H9 (cell line): ENCODE results near the gene ALDH1A1. TPM values are rescaled to one million over a fixed set of nuclear protein-coding genes. Genes with fewer than 3 reads are reported as not detected.

ENCODE experiments used
- DNase-seq: peaks from one replicate; pipeline ENCODE4 v3.0.0-alpha.2; 2017
- H2AFZ ChIP-seq: one replicate; pipeline ENCODE4 v1.6.1; 2013; ENCODE audit warnings: mild to moderate bottlenecking, low read length, control low read depth, moderate library complexity
- H2AK5ac ChIP-seq: 2 replicates; pipeline ENCODE4 v1.6.1; 2013; ENCODE audit warnings: low read length, control low read depth, mixed read lengths; ENCODE audit not compliant: insufficient read length
- H2BK120ac ChIP-seq: one replicate; pipeline ENCODE4 v1.6.1; 2013; ENCODE audit warnings: low read depth, mild to moderate bottlenecking, low read length, control low read depth, inconsistent platforms; ENCODE audit not compliant: poor library complexity, severe bottlenecking
- H2BK12ac ChIP-seq: 2 replicates; pipeline ENCODE4 v1.6.1; 2013; ENCODE audit warnings: low read length, control low read depth, mixed read lengths, low read depth; ENCODE audit not compliant: insufficient read length
- H2BK15ac ChIP-seq: 2 replicates; pipeline ENCODE4 v1.6.1; 2013; ENCODE audit warnings: low read depth, low read length, control low read depth
- H2BK20ac ChIP-seq: one replicate; pipeline ENCODE4 v1.6.1; 2013; ENCODE audit warnings: low read depth, mild to moderate bottlenecking, low read length, control low read depth, inconsistent platforms; ENCODE audit not compliant: poor library complexity, severe bottlenecking
- H2BK5ac ChIP-seq: 2 replicates; pipeline ENCODE4 v1.6.1; 2013; ENCODE audit warnings: low read length, control low read depth, mixed read lengths; ENCODE audit not compliant: insufficient read length
- H3K14ac ChIP-seq: 2 replicates; pipeline ENCODE4 v1.6.1; 2013; ENCODE audit warnings: low read length, control low read depth; ENCODE audit not compliant: insufficient read depth
- H3K18ac ChIP-seq: 2 replicates; pipeline ENCODE4 v1.6.1; 2013; ENCODE audit warnings: low read depth, mild to moderate bottlenecking, mixed read lengths, low read length, control low read depth; ENCODE audit not compliant: insufficient read length
- H3K23ac ChIP-seq: 2 replicates; pipeline ENCODE4 v1.6.1; 2013; ENCODE audit warnings: low read length, control low read depth, mixed read lengths, low read depth; ENCODE audit not compliant: insufficient read length
- H3K23me2 ChIP-seq: 2 replicates; pipeline ENCODE4 v1.6.1; 2013; ENCODE audit warnings: low read depth, mild to moderate bottlenecking, mixed read lengths, low read length, control low read depth; ENCODE audit not compliant: insufficient read length, poor library complexity, severe bottlenecking
- H3K27ac ChIP-seq: 2 replicates; pipeline ENCODE4 v1.5.1; 2013; ENCODE audit warnings: low read length, control low read depth, mixed read lengths, low read depth; ENCODE audit not compliant: insufficient read length
- H3K27me3 ChIP-seq: 2 replicates; pipeline ENCODE4 v1.6.1; 2013; ENCODE audit warnings: low read length, control low read depth, inconsistent platforms; ENCODE audit not compliant: insufficient read depth
- H3K4ac ChIP-seq: 2 replicates; pipeline ENCODE4 v1.6.1; 2013; ENCODE audit warnings: low read depth, mild to moderate bottlenecking, control low read depth, inconsistent platforms, low read length, moderate library complexity
- H3K4me1 ChIP-seq: 2 replicates; pipeline ENCODE4 v1.6.1; 2013; ENCODE audit warnings: low read length, control low read depth, inconsistent platforms; ENCODE audit not compliant: insufficient read depth
- H3K4me2 ChIP-seq: 2 replicates; pipeline ENCODE4 v1.6.1; 2013; ENCODE audit warnings: low read length, control low read depth, mixed read lengths; ENCODE audit not compliant: insufficient read length, insufficient read depth
- H3K56ac ChIP-seq: 2 replicates; pipeline ENCODE4 v1.6.1; 2013; ENCODE audit warnings: low read depth, mild to moderate bottlenecking, mixed read lengths, low read length, control low read depth; ENCODE audit not compliant: insufficient read length
- H3K79me1 ChIP-seq: 2 replicates; pipeline ENCODE4 v1.6.1; 2013; ENCODE audit warnings: low read depth, mild to moderate bottlenecking, moderate library complexity, low read length, control low read depth, inconsistent platforms; ENCODE audit not compliant: insufficient read depth, poor library complexity, severe bottlenecking
- H3K79me2 ChIP-seq: 2 replicates; pipeline ENCODE4 v1.6.1; 2013; ENCODE audit warnings: low read length, control low read depth, inconsistent platforms; ENCODE audit not compliant: insufficient read depth
- H3K9ac ChIP-seq: 2 replicates; pipeline ENCODE4 v1.6.1; 2013; ENCODE audit warnings: low read length, control low read depth, mixed read lengths; ENCODE audit not compliant: insufficient read length; ENCODE audit errors: extremely low read depth
- H3K9me3 ChIP-seq: one replicate; pipeline ENCODE4 v1.6.1; 2013; ENCODE audit warnings: low read depth, low read length, inconsistent platforms; ENCODE audit not compliant: control insufficient read depth
- H3T11ph ChIP-seq: one replicate; pipeline ENCODE4 v1.6.1; 2013; ENCODE audit warnings: mild to moderate bottlenecking, low read length, control low read depth, inconsistent platforms
- H4K20me1 ChIP-seq: one replicate; pipeline ENCODE4 v1.6.1; 2013; ENCODE audit not compliant: control insufficient read depth, insufficient read length, insufficient read depth
- H4K5ac ChIP-seq: 2 replicates; pipeline ENCODE4 v1.6.1; 2013; ENCODE audit warnings: low read depth, mild to moderate bottlenecking, mixed read lengths, low read length, control low read depth; ENCODE audit not compliant: insufficient read length
- H4K8ac ChIP-seq: replicated peaks from 2 replicates; pipeline ENCODE4 v1.6.1; 2013; ENCODE audit warnings: low read length, control low read depth, mixed read lengths, low read depth; ENCODE audit not compliant: insufficient read length
- H4K91ac ChIP-seq: 2 replicates; pipeline ENCODE4 v1.6.1; 2013; ENCODE audit warnings: low read depth, mild to moderate bottlenecking, moderate library complexity, mixed read lengths, low read length, control low read depth; ENCODE audit not compliant: insufficient read length
- H3K27ac Mint-ChIP-seq, 3 experiments: 2 replicates in 2 of 3; 3 replicates in 1 of 3; pipeline ENCODE4 v1.8.0; 2020 to 2021; ENCODE audit warnings: mixed read lengths in 3 of 3, mild to moderate bottlenecking in 1 of 3, moderate library complexity in 1 of 3
- H3K27me3 Mint-ChIP-seq: 2 replicates; pipeline ENCODE4 v1.8.0; 2021; ENCODE audit warnings: low read depth, mild to moderate bottlenecking, moderate library complexity, mixed read lengths
- H3K36me3 Mint-ChIP-seq, 3 experiments: 2 replicates in 2 of 3; 3 replicates in 1 of 3; pipeline ENCODE4 v1.8.0; 2020 to 2021; ENCODE audit warnings: low read depth in 3 of 3, mixed read lengths in 3 of 3; ENCODE audit not compliant: insufficient read depth in 1 of 3
- H3K4me1 Mint-ChIP-seq, 2 experiments: 2 replicates each; pipeline ENCODE4 v1.8.0; 2020; ENCODE audit warnings: mixed read lengths in 2 of 2
- H3K4me3 Mint-ChIP-seq, 2 experiments: 2 replicates in 1 of 2; 3 replicates in 1 of 2; pipeline ENCODE4 v1.8.0; 2020 to 2021; ENCODE audit warnings: mild to moderate bottlenecking in 2 of 2, mixed read lengths in 2 of 2, moderate library complexity in 1 of 2
- H3K9me3 Mint-ChIP-seq, 2 experiments: 2 replicates in 1 of 2; 3 replicates in 1 of 2; pipeline ENCODE4 v1.8.0; 2020; ENCODE audit warnings: mild to moderate bottlenecking in 2 of 2, mixed read lengths in 2 of 2, moderate library complexity in 1 of 2
- WGBS: extraction: QIAGEN DNeasy Blood & Tissue Kit; methylation state at CpG from one replicate; pipeline ENCODE4 v1.1.7; 2013; ENCODE audit warnings: missing lambda C conversion rate, low lambda C conversion rate, mixed read lengths; ENCODE audit not compliant: insufficient read length; ENCODE audit errors: extremely low coverage; 5-methylcytosine and 5-hydroxymethylcytosine counted together
- total RNA-seq: library from RNA; stranded (reverse); gene quantifications from 2 replicates; pipeline ENCODE4 v1.2.1, GENCODE V29; 2021
- TF ChIP-seq, protein P1 (sequence below): fragments of 200-600 bp; sonication (generic); conservative IDR thresholded peaks from 3 replicates; pipeline ENCODE4 v1.8.0; 2021; ENCODE audit warnings: antibody characterized with exemption, mild to moderate bottlenecking

Gene ALDH1A1
- total RNA-seq, 1 experiment from 2014 or later = 1.1 TPM

DNA sequence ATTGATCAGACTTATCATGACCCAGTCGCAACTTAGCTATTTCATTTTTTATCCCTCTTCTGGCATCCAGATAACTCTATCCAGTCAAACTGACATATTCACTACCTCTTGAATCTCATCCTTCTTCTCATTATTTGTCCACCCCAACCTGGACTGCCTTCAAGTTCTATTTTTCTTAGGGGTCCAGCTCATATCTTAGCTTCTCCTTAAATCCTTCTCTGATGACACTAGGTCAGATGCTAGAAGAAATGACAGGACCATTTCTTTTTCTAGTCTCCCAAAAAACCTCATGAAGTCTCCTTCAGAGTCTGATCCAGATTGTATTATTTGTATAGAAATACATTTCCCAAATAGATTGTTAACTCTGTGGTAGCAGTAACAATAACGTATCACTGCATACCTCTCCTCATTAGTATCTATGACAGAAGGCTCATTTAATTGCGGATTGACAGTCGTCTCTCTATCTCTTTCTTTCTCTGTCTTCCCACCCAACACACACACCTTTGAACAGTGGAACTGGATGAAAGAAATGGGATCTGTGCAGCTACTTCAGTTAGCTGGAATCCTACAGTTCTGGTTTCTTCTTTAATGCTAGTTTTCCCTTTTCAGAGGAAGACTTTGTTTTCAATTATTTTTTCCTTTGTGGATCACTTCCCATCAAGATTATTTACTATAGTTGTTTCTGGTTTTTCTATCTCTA, 33.5 kb downstream of the ALDH1A1 start:
- Histone ChIP-seq H2AK5ac (no peak overlapping the region), H3K23ac (no peak overlapping the region), H2BK5ac (no peak overlapping the region), H2AFZ (no peak overlapping the region), H2BK12ac (no peak overlapping the region), H3K18ac (no peak overlapping the region), H2BK15ac (no peak overlapping the region), H2BK120ac (no peak overlapping the region), H3K4me2 (no peak overlapping the region), H3K4me1 (no peaks in the 10 kb centered on the region), H3K56ac (no peak overlapping the region), H2BK20ac (no peak overlapping the region), H3K79me1 (no peaks in the 10 kb centered on the region), H3K27me3 (no peaks in the 10 kb centered on the region), H3K27ac (no peak overlapping the region), H3T11ph (no peak overlapping the region), H3K9me3 (no peaks in the 10 kb centered on the region), H3K14ac (no peak overlapping the region), H4K8ac (no peak overlapping the region), H4K91ac (no peak overlapping the region), H4K5ac (no peak overlapping the region), H4K20me1 (no peaks in the 10 kb centered on the region), H3K9ac (no peak overlapping the region), H3K4ac (no peak overlapping the region), H3K23me2 (no peaks in the 10 kb centered on the region), H3K79me2 (no peaks in the 10 kb centered on the region)
- H3K27ac Mint-ChIP-seq = no peak overlapping the region
- no peaks in the 10 kb centered on the region for H3K9me3 Mint-ChIP-seq
- H3K36me3 Mint-ChIP-seq = no peaks in the 10 kb centered on the region
- TF ChIP-seq, protein P1, sequence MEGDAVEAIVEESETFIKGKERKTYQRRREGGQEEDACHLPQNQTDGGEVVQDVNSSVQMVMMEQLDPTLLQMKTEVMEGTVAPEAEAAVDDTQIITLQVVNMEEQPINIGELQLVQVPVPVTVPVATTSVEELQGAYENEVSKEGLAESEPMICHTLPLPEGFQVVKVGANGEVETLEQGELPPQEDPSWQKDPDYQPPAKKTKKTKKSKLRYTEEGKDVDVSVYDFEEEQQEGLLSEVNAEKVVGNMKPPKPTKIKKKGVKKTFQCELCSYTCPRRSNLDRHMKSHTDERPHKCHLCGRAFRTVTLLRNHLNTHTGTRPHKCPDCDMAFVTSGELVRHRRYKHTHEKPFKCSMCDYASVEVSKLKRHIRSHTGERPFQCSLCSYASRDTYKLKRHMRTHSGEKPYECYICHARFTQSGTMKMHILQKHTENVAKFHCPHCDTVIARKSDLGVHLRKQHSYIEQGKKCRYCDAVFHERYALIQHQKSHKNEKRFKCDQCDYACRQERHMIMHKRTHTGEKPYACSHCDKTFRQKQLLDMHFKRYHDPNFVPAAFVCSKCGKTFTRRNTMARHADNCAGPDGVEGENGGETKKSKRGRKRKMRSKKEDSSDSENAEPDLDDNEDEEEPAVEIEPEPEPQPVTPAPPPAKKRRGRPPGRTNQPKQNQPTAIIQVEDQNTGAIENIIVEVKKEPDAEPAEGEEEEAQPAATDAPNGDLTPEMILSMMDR = no peak
- peaks cover 6 to 8% of the 10 kb centered on the region in 2 experiments for H3K4me1 Mint-ChIP-seq
- no peak overlapping the region for H3K4me3 Mint-ChIP-seq
- DNase-seq = no peak
- H3K27me3 Mint-ChIP-seq = no peaks in the 10 kb centered on the region
- no CpG with 5 or more reads among the region's 4 CpGs for WGBS
